Posterior cingulate gyrus (tissue), 11 donors: ENCODE measurements around the gene EFNB2.

Experiments used
- DNase-seq, 10 donors: peaks; one replicate each; pipeline versions ENCODE4 v3.0.0 to v3.0.0-alpha.2; 2020 to 2021; ENCODE audit warnings: mixed read lengths in 3 of 10
- intact Hi-C: fragments of 100-400 bp; cut with DNase I; formaldehyde crosslinking; loops from one replicate; pipeline ENCODE4 v1.15.1; 2023

EFNB2 gene

DNA sequence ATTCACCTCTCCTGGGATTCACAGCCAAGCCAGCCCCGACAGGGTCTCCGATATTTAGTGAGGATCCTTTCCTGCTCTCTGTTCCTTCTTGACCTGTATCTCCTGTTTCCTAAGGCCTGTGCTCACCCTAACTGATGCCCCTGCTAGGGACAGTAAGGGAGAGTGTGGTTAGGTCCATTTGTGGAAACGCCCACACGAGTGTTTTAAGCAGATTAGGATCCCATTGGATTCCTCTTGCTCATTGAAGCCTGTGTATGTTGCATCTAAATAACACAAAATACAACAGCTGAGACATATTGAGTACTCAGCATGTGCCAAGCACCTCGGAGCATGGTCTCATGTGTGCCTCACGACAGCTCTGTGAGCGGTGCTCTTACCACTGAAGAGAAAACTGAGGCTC is 64.9 kb downstream of the EFNB2 start:
- intact Hi-C loops: no loop called here
- DNase-seq: no peak

DNA sequence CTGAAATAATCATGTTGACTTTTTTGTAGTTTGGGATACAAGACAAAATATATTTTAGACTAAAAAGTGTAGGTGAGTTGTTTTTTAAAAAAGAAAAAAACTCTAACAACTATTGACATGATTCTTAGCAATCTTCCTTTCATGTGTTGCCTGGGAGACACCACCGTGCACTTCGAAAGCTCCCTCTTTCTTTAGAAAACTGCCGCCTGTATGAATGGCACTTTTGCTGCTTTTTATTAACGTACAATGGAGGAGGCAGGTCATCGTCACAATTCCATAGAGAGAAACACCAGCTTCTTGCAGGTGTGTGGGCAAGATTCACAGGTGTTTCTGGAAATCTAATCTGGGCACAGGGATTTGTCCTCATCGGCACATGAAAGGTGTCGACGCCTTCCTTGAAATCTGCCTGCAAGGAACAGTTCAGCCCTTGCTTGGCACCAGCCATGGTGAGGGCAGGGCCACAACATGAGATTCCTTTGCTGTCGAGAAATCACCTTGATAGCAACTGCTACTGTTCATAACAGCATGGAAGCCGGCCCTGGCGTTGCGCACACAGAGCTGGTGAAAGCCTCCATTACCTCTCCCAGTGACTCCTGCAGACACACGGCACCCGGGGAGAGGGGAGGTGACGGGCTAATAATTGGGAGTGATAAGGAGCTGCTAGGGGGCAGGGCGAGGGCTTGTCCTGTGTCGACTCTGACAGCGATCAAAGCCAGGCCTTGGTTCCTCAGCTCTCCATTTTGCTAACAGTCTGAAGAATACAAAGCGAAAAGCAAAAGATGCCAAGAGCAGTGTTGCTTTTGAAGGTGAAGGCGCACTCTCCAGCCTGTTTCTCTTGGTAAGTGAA is 66.5 kb downstream of the EFNB2 start:
- DNase-seq: no peak
- intact Hi-C loops: no loop called here

DNA sequence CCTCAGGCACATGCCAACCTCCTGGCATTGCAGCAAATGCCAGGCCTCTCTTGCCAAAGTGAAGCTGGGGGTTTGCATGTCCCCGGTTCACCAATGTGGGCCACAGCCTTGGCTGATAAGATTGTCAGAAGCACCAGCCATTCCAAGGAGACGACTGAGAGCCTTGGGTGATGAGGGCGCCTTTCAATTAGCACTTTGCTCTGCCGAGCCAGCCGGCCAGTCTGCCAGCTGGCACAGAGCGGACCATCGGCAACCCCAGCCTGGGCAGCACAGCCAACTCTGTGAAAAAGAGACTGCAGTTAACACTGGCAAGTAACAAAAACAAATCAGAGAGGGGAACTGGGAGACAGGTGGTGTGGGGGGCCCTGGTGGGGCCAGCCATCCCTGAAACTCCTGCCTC is 67.3 kb downstream of the EFNB2 start:
- intact Hi-C loops: no loop called here

DNA sequence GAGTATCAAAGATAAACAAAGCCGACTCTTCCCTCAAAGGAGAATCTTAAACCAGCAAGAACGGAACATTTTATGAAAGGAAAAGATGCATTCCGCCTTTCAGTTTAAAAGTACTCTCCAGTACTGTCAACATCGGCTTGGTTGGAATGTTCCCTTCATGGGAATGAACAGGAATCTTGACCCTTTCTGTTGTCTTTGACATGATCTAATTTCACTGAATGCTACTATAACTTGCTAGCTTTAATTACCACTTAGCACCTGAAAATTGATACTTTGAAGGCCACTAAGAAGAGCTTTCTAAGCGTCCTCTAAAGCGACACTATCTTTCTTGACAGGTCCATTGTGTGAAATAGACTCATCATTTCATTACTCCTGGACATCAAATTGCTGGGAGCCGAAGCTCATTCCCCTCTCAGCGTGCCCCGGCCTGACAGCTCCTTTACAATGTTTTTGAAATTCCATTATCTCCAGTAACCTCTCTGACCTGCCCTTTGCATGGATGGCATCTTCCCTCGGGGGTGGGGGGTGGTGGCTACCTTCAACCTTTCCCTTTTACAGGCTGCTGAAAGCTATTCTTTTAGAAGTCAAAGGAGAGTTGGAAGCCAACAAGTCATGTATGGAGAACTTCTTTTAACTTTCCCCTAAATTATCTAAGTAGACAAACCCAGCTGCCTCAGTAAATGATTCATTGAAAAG is 67.9 kb downstream of the EFNB2 start:
- DNase-seq: no peak
- intact Hi-C loops: no loop called here

More for the DNA sequence above, 67.3 kb downstream of the EFNB2 start:
- peak in 9 of 10 donors; percentile 19 to 92 (median 59) for DNase-seq

DNA sequence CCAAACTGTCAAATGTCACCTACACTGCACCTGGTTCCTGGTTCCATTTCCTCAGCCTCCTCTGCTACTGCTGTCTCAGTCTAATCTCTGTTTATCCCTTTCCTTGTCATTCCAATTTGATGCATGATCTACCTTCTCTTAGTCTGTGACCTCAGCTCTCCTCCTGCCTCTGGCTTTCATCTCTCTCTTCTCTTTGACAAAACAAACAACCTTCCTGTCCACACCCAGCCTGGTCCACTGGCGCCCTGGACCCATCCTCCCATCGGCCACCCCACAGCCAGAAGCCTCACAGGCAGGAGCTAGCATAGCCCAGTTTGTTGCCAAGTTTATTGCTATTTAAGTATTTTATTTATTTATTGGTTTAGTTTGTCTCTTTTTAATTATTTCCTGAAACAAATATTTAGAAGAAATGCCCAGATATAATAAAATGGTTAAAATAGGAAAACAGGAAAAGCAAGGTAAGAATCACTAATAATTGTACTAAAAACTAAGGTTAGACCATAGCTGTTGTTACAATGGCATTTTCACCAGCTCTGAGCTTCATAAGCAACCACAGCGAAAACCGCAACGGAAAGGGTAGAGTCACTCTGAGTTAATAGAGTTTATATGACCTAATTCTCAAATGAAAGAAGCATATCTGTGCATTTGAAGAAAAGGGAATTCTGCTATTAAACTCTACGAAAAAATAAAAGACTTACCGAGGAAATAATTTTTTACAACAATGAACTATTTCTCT is 68.6 kb downstream of the EFNB2 start:
- intact Hi-C loops: no loop called here
- no peak for DNase-seq

DNA sequence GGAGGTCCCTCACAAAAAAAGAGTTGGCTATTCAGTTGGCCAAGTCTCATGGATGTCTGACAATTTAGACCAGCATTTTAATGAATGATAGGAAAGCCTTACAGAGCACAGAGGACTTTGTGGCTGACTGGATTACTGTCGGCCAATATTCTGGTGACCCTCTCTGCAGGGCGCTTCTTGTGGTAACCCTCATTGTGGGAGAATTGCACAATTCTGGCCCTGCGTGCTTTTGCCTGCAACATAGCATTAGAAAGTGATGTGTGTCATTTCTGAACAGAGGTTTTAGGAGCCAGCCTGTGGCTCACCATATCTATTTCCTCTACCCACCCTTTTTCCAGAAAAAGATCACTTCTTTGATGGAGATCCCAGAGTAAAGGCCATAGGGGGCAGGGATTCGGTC is 71.4 kb downstream of the EFNB2 start:
- intact Hi-C loops: no loop called here
- no peak for DNase-seq

DNA sequence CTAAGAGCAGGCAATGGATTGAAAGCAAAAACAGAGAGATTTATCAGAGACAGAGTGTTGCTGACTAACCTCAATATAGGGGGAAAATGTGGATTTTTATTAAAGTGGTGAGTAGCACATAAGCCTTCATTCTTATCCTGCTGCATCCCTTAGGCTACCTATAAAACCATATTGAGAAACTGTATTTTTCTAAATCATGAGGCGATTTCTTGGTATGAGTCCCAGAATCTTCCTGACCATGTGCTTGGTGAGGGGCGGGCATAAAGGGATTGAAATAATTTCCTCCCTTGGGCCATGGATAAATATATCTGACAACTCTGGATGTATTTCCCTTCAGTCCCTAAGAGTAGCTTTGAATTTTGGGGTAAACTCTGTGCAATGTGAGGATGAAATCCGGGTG is 72.8 kb downstream of the EFNB2 start:
- intact Hi-C loops: no loop called here
- DNase-seq: no peak

DNA sequence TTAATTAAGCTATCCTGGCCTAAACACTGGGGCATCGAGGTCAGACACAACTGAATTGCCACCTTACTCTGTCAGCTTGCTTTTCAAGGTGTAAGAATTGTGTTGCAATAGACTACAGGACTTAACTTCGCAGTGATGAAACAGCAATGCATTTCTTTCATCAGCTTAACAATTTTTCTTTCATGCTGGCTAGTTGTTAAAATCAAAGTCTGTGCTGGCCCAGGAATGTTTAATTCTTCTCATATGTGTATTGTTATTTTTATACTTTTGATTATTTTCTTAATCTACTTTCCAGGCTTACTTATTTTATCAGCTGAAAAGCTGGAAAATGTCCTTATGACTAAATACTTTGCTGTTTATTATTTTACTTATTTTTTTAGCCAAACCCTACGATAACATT is 79.7 kb downstream of the EFNB2 start:
- DNase-seq: no peak
- intact Hi-C loops: no loop called here

DNA sequence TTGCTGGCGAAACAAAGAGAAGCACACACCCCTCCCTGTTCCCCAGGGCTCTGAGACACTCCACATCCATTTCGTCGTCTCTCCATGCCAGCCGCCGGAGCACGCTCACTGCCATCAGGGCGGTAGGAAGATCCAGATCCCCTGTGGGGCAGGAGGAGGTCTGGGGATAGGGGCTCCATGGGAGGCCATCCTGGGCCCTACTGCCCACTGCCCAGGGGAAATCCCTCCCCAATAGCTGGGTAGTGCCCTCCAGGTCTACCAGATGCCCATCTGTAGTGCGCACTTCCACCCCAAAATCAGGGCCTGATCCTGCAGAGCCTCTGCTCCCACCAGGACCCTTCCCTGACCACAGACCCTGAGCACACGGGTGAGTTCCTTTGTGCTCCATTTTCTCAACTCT is 80.3 kb downstream of the EFNB2 start:
- no peak for DNase-seq
- intact Hi-C loops: no loop called here

DNA sequence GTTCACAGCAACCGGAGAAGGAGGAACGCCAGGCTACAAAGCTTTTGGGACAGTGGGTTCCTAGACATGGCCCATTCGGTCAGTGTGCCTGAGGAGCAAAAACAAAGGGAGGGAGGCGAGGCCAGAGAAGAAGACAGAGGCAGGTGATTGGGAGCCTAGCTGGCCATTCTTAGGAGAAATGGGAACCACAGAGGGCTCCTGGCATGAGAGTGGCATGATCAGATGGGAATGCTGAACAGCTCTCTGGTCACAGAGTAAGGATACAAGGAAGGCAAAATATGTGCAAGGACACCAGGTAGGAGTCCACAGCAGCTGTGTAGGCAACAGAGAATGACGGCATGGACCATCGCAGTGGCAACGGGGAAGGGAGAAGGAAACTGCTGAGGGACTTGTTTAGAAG is 82.4 kb downstream of the EFNB2 start:
- intact Hi-C loops: no loop called here
- no peak for DNase-seq

DNA sequence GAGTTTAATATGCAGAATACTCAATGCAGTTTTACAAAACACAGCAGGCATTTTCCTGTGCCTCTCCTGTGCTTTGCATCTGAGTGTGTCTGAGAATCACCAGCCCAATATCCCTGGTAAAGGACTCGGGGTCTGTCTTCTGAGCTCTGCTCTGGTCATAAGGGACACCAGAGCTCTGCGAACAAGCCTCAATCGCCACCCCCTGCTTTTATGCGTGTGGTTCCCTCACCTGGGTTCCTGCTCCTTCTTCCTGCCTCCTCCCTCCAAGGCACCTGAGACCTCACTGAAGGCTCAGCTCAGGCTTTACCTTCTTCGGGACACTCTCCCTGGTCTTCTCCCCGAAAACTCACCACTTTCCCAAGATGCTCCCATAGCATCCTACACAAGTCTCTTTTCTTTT is 84.5 kb downstream of the EFNB2 start:
- DNase-seq: no peak
- intact Hi-C loops: no loop called here

DNA sequence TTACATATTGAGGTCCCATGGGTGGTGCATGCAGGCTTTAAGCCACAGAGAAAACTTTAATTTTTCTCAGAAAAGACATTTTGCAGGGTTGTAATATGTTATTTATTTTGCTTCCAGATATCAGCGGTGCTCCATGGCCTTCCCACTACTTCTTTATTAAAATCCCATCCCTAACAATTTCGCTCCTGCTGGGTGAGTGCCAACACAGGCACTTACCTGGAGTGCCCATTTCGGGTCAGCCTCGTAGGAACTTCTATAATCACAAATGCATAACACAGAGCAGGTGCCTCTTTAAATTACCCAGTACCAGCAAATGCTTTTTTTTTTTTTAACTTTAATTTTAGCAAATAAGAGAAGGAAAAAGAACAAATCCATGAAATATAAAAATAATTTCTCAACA is 86.4 kb downstream of the EFNB2 start:
- no peak for DNase-seq
- intact Hi-C loops: no loop called here

DNA sequence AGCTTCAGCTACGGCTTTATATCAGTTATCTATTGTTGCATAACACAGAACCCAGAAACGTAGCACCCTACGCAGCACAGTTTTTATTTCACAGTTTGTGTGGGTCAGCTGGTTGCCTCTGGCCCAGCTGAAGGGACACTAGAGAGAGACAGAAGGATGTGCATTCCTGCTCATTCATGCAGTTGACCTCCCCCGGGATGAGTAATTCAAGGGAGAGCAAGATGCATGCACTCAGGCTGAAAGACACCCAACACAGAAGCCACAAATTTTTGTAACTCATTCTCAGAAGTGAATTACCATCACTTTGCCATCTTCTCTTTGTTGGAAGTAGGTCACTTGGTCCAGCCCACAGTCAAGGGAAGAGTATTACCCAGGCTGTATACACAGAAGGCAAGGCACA is 89.5 kb downstream of the EFNB2 start:
- intact Hi-C loops: no loop called here
- DNase-seq: no peak

DNA sequence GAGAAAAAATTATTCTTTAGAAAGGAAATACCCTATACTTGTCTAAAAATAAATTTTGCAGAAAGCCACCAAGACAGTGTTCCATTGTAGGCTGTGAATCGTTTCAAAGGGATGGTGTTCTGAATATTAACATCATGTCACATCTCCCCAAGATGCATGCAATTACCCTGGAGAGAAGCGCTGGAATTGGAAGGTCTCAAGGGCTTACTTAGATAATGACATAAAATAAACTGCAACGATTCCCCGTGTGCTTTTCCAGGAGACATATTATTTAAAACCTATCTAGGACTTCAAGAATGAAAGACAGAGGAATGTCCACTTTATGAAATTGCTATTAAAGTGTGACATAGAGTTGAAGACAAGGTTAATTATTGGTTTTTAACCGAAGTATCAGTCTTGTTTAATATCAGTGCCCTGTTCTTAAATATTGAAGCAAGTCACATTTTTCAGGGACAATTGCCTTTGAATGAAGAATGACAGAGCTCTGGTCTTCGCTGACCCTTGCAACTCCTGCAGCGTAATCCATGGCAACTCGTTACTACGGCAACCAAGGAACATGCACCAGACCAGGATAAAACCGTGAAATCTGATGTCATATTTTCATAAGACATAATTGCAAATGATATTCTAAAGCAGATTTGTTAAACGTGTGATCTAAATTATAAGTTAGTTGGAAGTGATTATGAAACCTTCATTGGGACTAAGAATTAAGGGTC is 91.7 kb downstream of the EFNB2 start:
- DNase-seq: no peak
- intact Hi-C loops: no loop called here

DNA sequence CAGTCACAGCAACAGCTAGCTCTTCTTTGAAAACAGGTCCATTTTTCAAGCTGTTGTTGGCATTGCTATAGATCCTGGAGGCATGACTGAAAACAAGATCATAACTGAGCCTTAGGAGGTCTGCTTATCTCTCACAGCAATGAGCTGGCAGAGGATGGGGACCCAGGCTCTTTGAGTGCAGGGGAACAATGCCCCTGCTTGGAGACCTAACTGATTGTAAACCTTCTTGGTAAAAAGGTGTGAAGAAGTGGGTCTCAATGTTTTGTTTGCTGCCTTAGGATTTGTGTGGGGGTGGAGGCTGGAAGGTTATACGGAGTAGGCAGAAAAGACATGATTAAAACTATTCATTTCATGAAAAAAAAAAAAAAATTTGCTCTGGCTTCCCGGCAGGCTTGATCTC is 94.6 kb downstream of the EFNB2 start:
- no peak for DNase-seq
- intact Hi-C loops: no loop called here
